ENCODE data around the gene PLET1. TPM values are rescaled to one million over a fixed set of nuclear protein-coding genes. Genes with fewer than 3 reads are reported as not detected.
A peak's percentile ranks its signal among the peaks of the same experiment; 100 is the strongest.

PLET1 gene
- total RNA-seq, 1 experiment from 2014 or later = not detected

- DNase-seq (ENCODE audit: low spot score) = peak; percentile 59
Measured at GRCh38 chr11:112241486-112241885, 19.2 kb downstream of the PLET1 start.

GRCh38 chr11:112238041-112238440 lies 22.6 kb downstream of the PLET1 start:
- no peak for DNase-seq (ENCODE audit: low spot score)

GRCh38 chr11:112237451-112237850 lies 23.2 kb downstream of the PLET1 start:
- no peak for DNase-seq (ENCODE audit: low spot score)

GRCh38 chr11:112235750-112236390 lies 24.8 kb downstream of the PLET1 start:
- DNase-seq (ENCODE audit: low spot score) = no peak

- DNase-seq (ENCODE audit: low spot score) = no peak
Measured at GRCh38 chr11:112231952-112232351, 28.7 kb downstream of the PLET1 start.

- no peak for DNase-seq (ENCODE audit: low spot score)
Measured at GRCh38 chr11:112229746-112230433, 30.8 kb downstream of the PLET1 start.

GRCh38 chr11:112229159-112229558 lies 31.5 kb downstream of the PLET1 start:
- DNase-seq (ENCODE audit: low spot score) = no peak

- no peak for DNase-seq (ENCODE audit: low spot score)
Measured at GRCh38 chr11:112228706-112229105, 32.0 kb downstream of the PLET1 start.

- DNase-seq (ENCODE audit: low spot score) = no peak
Measured at GRCh38 chr11:112227471-112227870, 33.2 kb downstream of the PLET1 start.

- no peak for DNase-seq (ENCODE audit: low spot score)
Measured at GRCh38 chr11:112226831-112227401, 33.7 kb downstream of the PLET1 start.

GRCh38 chr11:112226062-112226830 lies 34.4 kb downstream of the PLET1 start, which contains the start of gene PTS:
Gene PTS (plus strand): TSS chr11:112226428. CDS start chr11:112226444, 16 bp downstream.
- peak; percentile 80 for DNase-seq (ENCODE audit: low spot score)

GRCh38 chr11:112225753-112226061 lies 35.0 kb downstream of the PLET1 start:
- no peak for DNase-seq (ENCODE audit: low spot score)

- DNase-seq (ENCODE audit: low spot score) = no peak
Measured at GRCh38 chr11:112223754-112224532, 36.7 kb downstream of the PLET1 start.

- no peak for DNase-seq (ENCODE audit: low spot score)
Measured at GRCh38 chr11:112223121-112223520, 37.5 kb downstream of the PLET1 start.

GRCh38 chr11:112222303-112222702 lies 38.4 kb downstream of the PLET1 start:
- no peak for DNase-seq (ENCODE audit: low spot score)

GRCh38 chr11:112221274-112221835 lies 39.3 kb downstream of the PLET1 start:
- no peak for DNase-seq (ENCODE audit: low spot score)

GRCh38 chr11:112219476-112220232 lies 41.0 kb downstream of the PLET1 start:
- DNase-seq (ENCODE audit: low spot score) = peak; percentile 71

- peak; percentile 36 for DNase-seq (ENCODE audit: low spot score)
Measured at GRCh38 chr11:112216561-112217105, 44.0 kb downstream of the PLET1 start.

- DNase-seq (ENCODE audit: low spot score) = no peak
Measured at GRCh38 chr11:112215621-112216020, 45.0 kb downstream of the PLET1 start.

- no peak for DNase-seq (ENCODE audit: low spot score)
Measured at GRCh38 chr11:112213753-112214152, 46.9 kb downstream of the PLET1 start.
